Erythroblast (primary cell): Measurements from ENCODE around the gene LPIN3.

ENCODE experiments used
- GATA1 ChIP-seq: IDR thresholded peaks from 2 replicates; pipeline ENCODE4 v1.6.1; 2011; ENCODE audit warnings: low read depth, mild to moderate bottlenecking, control low read depth, low read length, moderate library complexity
- POLR2A ChIP-seq: IDR thresholded peaks from 2 replicates; pipeline ENCODE4 v1.6.1; 2011; ENCODE audit warnings: mild to moderate bottlenecking, low read length

- TF ChIP-seq POLR2A (no peak), GATA1 (no peak)
Observed at GRCh38 chr20:41364967-41365765, 24.5 kb downstream of the LPIN3 start.
